ENCODE measurements around the gene FUBP1. TPM values are rescaled to one million over a fixed set of nuclear protein-coding genes. Genes with fewer than 3 reads are reported as not detected.

FUBP1 gene
- total and polyA plus RNA-seq, 2 donors (not counting 3 experiments of a cell fraction or from before 2014, with no cell fraction given), result 112 to 166 TPM

DNA sequence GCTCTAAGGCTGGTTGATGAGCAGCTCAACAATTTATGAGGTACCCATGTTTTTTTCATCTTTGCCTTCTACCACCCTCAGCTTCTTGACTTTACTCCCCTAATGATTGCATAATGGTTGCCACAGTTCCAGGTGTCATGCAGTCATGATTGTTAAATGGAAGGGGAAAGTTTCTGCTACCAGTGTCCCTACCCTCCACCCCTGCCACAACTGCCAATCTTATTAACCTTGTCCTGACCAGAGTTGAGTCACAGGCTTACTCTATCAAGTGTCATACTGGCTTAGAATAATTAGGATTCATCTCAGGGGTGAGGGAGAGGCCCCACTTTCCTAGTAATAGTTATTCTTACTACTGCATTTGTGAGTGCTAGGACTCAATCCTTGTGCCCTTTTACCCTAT, 7.9 kb upstream of the FUBP1 start:
- Histone ChIP-seq H3K4me1 (ENCODE audit: control insufficient read depth, extremely low read depth, insufficient read depth, low read length) (no peaks in the 10 kb centered on the region), H3K79me2 (ENCODE audit: control insufficient read depth, insufficient read depth, low read length) (peaks cover 76% of the 10 kb centered on the region), H3K27me3 (ENCODE audit: control insufficient read depth in 2 of 2, insufficient read depth in 2 of 2, low read length in 2 of 2) (no peaks in the 10 kb centered on the region), H3K4me3 (replicated peaks in 1 of 3; ENCODE audit: insufficient read depth in 1 of 3, low read depth in 1 of 3, low read length in 3 of 3) (no peak overlapping the region), H3K9ac (replicated peaks; ENCODE audit: extremely low read depth, insufficient read depth, low read length) (no peak overlapping the region), H3K4me2 (ENCODE audit: insufficient read depth, low read length) (no peak overlapping the region), H3K36me3 (ENCODE audit: control insufficient read depth in 2 of 2, extremely low read depth in 1 of 2, insufficient read depth in 2 of 2, low read length in 2 of 2) (peaks cover 0 to 5% of the 10 kb centered on the region in 2 experiments), H3K9me3 (replicated peaks; ENCODE audit: control insufficient read depth, insufficient read depth, low read length) (no peaks in the 10 kb centered on the region), H2AFZ (ENCODE audit: low read depth, low read length) (no peak overlapping the region), H4K20me1 (replicated peaks; ENCODE audit: control insufficient read depth, extremely low read depth, insufficient read depth, low read length) (peaks cover 5% of the 10 kb centered on the region), H3K9me1 (replicated peaks; ENCODE audit: control insufficient read depth, extremely low read depth, insufficient read depth, low read length) (no peaks in the 10 kb centered on the region), H3K27ac (ENCODE audit: insufficient read depth, low read depth, low read length) (no peak overlapping the region)
- TF ChIP-seq JUN (IDR thresholded peaks at IDR 0.05; ENCODE audit: borderline replicate concordance, insufficient read depth, insufficient read length, low read depth), result no peak
- TF ChIP-seq EZH2 (IDR thresholded peaks at IDR 0.05; ENCODE audit: borderline replicate concordance, low read depth, low read length, severe bottlenecking), result no peak
- TF ChIP-seq FOS (IDR thresholded peaks at IDR 0.05; ENCODE audit: borderline replicate concordance, insufficient read depth, low read length), result no peak
- TF ChIP-seq, protein P1, sequence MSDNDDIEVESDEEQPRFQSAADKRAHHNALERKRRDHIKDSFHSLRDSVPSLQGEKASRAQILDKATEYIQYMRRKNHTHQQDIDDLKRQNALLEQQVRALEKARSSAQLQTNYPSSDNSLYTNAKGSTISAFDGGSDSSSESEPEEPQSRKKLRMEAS (IDR thresholded peaks at IDR 0.05; ENCODE audit: insufficient read depth, insufficient read length), result no peak
- TF ChIP-seq GATA2 (IDR thresholded peaks at IDR 0.05; ENCODE audit: insufficient read depth, insufficient read length, low read depth, low read length), result no peak
- TF ChIP-seq MYC (IDR thresholded peaks at IDR 0.05; ENCODE audit: low read depth, low read length), result no peak
- TF ChIP-seq, protein P2, sequence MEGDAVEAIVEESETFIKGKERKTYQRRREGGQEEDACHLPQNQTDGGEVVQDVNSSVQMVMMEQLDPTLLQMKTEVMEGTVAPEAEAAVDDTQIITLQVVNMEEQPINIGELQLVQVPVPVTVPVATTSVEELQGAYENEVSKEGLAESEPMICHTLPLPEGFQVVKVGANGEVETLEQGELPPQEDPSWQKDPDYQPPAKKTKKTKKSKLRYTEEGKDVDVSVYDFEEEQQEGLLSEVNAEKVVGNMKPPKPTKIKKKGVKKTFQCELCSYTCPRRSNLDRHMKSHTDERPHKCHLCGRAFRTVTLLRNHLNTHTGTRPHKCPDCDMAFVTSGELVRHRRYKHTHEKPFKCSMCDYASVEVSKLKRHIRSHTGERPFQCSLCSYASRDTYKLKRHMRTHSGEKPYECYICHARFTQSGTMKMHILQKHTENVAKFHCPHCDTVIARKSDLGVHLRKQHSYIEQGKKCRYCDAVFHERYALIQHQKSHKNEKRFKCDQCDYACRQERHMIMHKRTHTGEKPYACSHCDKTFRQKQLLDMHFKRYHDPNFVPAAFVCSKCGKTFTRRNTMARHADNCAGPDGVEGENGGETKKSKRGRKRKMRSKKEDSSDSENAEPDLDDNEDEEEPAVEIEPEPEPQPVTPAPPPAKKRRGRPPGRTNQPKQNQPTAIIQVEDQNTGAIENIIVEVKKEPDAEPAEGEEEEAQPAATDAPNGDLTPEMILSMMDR (IDR thresholded peaks at IDR 0.05; ENCODE audit: extremely low read depth in 1 of 2, insufficient read depth in 1 of 2, low read depth in 1 of 2, low read length in 2 of 2), result no peak
- no peak for TF ChIP-seq POLR2AphosphoS5 (IDR thresholded peaks at IDR 0.05; ENCODE audit: insufficient read depth, low read depth, low read length)
- TF ChIP-seq POLR2A (IDR thresholded peaks at IDR 0.05; ENCODE audit: low read depth, low read length), result no peak
- ChIA-PET CTCF (interaction anchor here (1.0 to 4.3 kb wide), 3 partner anchors 9 to 128 kb away, joined by 3 to 19 read pairs (median 5); no protein-coding TSS in a partner anchor), POLR2A (no interaction called here)
- no TSS peak for BruUV-seq (replicated peaks)
- no peak for FAIRE-seq
- dilution Hi-C loops (cut with MboI; ENCODE audit: extremely low pct_ligation_motif_present, low sequenced_read_pairs), result no loop called here
- no peak for DNase-seq (ENCODE audit: low read depth, low spot score)
- intact Hi-C loops (cut with micrococcal nuclease), result no loop called here
